C1 segment of cervical spinal cord (tissue), 14 donors: ENCODE measurements around the gene SCFD2.
"Not testable (repeated sequence)": the region's sequence is repeated elsewhere in the genome, so short reads cannot be mapped to it uniquely, and the experiment has no call there.

Experiments
- DNase-seq, 14 donors: peaks; one replicate each; lab custom pipeline; 2025; lab: John Stamatoyannopoulos, UW

The SCFD2 gene

GRCh38 chr4:53346392-53346791 lies 19.5 kb downstream of the SCFD2 start:
- DNase-seq, result not testable (repeated sequence)

DNA sequence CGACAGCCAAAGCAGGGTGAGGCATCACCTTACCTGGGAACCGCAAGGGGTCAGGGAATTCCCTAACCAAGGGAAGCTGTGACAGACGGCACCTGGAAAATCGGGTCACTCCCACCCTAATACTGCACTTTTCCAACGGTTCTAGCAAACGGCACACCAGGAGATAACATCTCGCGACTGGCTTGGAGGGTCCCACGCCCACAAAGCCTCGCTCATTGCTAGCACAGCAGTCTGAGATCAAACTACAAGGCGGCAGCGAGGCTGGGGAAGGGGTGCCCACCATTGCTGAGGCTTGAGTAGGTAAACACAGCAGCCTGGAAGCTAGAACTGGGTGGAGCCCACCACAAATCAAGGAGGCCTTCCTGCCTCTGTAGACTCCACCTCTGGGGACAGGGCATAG lies 25.7 kb downstream of the SCFD2 start:
- not testable (repeated sequence) for DNase-seq

GRCh38 chr4:53334916-53335315 lies 30.9 kb downstream of the SCFD2 start:
- DNase-seq, result not testable (repeated sequence)

- no peak for DNase-seq
Observed at GRCh38 chr4:53326535-53326934, 39.3 kb downstream of the SCFD2 start.

- no peak for DNase-seq
Observed at GRCh38 chr4:53322696-53323095, 43.2 kb downstream of the SCFD2 start.

- DNase-seq, result no peak
Observed at GRCh38 chr4:53321984-53322289, 43.9 kb downstream of the SCFD2 start.

GRCh38 chr4:53321151-53321983 lies 44.5 kb downstream of the SCFD2 start:
- no peak for DNase-seq

- DNase-seq, result no peak
Observed at GRCh38 chr4:53315300-53315699, 50.6 kb downstream of the SCFD2 start.

GRCh38 chr4:53314252-53314651 lies 51.6 kb downstream of the SCFD2 start:
- no peak for DNase-seq

GRCh38 chr4:53313510-53313909 lies 52.4 kb downstream of the SCFD2 start:
- peak in 7 of 14 donors; percentile 4 to 15 (median 11) for DNase-seq

DNA sequence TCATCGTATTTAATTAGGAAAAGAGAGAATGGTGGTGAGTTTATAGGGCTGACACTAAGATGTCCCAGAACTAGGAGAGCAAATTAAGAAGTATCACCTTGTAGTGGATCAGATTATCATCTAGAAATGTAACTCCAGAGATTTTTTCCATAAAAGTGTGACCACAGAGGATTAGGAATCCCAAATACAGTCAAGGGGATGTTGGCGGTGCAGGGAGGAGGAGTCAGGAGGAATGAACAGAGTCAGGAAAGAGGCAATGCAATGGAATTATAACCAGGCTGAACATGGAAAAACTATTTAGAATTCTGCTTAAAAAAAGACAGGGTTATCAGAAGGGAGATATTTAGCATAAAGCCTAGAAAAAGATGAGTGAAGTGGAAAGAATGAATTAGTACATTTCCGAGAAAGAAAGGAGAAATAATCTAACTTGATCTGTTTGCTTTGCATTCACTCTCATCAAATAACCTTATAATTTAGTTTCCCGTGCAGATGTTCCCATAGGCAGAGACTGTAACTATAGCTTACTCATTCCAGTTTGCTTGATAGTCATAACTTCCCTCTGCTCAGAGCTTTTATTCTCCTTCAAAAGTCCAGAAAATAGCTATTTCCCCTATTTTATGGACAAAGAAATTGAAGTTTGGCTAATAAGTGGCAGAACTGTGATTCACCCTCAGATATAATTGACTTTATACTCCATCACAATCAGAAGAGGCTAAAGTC lies 56.4 kb downstream of the SCFD2 start:
- no peak for DNase-seq

DNA sequence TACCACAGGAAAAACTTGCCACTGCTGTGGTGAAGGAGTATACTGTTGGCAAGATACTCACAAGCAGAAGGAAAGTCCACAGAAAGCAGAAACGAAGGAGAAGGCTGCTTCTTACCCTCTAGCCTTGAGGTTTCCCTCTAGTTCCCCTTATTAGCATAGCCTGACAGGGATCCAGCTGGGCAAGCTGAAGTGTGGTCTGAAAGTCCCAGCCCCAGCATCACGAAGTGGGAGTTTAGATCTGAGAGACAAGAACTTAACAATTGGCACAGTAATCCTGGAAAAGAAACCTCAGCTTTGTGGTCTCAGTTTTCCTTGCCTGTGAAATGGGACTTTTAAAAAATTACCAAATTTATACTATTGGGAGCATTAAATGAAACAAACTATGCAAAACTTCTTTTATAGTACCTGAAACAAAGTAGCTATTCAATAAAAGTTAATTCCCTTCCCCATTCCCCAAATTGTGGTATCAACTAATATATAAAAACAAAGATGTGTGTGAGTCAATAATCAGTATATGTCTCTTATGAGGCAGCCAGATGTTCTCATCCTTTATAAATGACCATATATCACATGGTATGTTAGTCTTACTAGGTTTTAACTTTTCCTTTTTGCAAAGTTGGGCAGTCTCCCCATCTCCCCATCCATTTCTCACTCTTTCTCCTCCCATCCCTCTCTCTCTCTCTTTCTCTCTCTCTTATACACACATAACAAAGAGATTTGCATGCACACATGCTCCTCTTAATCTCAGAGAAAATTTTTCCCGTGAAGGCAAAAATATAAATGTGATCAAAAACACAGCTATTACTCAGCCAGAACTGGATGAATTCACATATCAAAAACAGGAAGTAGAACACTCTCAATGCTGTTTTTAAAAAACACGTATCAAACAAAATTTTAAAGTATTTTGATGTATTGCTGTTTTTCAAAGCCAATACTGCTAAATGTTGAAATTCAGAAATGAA lies 57.8 kb downstream of the SCFD2 start:
- DNase-seq, result no peak

GRCh38 chr4:53307210-53307609 lies 58.7 kb downstream of the SCFD2 start:
- no peak for DNase-seq

GRCh38 chr4:53306729-53307128 lies 59.1 kb downstream of the SCFD2 start:
- no peak for DNase-seq

DNA sequence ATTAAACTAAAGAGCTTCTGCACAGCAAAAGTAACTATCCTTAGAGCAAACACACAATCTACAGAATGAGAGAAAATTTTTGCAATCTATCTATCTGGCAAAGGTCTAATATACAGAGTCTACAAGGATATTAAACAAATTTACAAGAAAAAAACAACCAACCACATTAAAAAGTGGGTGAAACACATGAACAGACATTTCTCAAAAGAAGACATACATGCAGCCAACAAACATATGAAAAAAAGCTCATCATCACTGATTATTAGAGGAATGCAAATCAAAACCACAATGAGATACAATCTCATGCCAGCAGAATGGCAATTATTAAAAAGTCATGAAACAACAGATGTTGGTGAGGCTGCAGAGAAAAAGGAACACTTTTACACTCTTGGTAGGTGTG lies 73.7 kb downstream of the SCFD2 start:
- DNase-seq, result not testable (repeated sequence)

GRCh38 chr4:53281438-53281837 lies 84.4 kb downstream of the SCFD2 start:
- no peak for DNase-seq

- DNase-seq, result no peak
Observed at GRCh38 chr4:53280846-53281245, 85.0 kb downstream of the SCFD2 start.

- no peak for DNase-seq
Observed at GRCh38 chr4:53274609-53275268, 91.1 kb downstream of the SCFD2 start.

DNA sequence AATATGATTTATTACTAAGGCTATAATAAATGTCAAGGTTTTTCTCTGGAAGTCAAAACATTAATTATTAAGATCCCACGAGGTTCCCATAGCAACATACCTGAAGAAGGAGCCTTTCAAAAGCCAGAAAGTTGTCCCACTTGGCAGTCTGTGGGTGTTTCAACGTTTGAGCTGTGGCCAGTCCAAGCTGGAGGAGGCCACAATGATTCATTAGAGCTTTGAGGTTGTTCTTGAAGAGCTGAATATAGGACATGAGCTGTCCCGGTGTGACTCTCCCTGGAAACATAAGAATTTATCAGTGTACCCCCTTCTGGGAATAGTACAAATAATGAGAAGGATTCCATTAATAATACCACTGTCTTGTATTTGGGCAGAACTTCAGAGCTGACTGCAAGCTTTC lies 92.1 kb downstream of the SCFD2 start:
- DNase-seq, result no peak

- no peak for DNase-seq
Observed at GRCh38 chr4:53267026-53267425, 98.8 kb downstream of the SCFD2 start.

- DNase-seq, result not testable (repeated sequence)
Observed at GRCh38 chr4:53255986-53256385, 109.9 kb downstream of the SCFD2 start.
